Breast epithelium (tissue), 4 donors: ENCODE measurements around the gene CDK10. TPM values are rescaled to one million over a fixed set of nuclear protein-coding genes. Genes with fewer than 3 reads are reported as not detected.
"Not testable (repeated sequence)": the region's sequence is repeated elsewhere in the genome, so short reads cannot be mapped to it uniquely, and the experiment has no call there.

ENCODE experiments used
- DNase-seq, 2 donors: peaks; one replicate each; pipeline ENCODE4 v3.0.0-alpha.2; 2019; ENCODE audit warnings: low spot score in 2 of 2
- H3K27ac ChIP-seq, 2 donors: fragments of 200-600 bp; sonication (generic) in 1 of 2; one replicate each; pipeline ENCODE4 v1.5.1; 2016 to 2019; ENCODE audit warnings: mild to moderate bottlenecking in 1 of 2
- H3K27me3 ChIP-seq, 2 donors: fragments of 200-600 bp; sonication (generic) in 1 of 2; one replicate each; pipeline versions ENCODE4 v1.5.1 to v1.6.0; 2017 to 2019; ENCODE audit warnings: control low read depth in 1 of 2, mild to moderate bottlenecking in 1 of 2
- H3K36me3 ChIP-seq: fragments of 200-600 bp; one replicate; pipeline ENCODE4 v1.5.1; 2019
- H3K4me1 ChIP-seq, 2 donors: fragments of 200-600 bp; sonication (generic); one replicate each; pipeline ENCODE4 v1.5.1; 2016 to 2019; ENCODE audit warnings: control low read depth in 1 of 2
- H3K4me3 ChIP-seq, 3 donors: fragments of 200-600 bp; sonication (generic); 1 replicate in 2 of 3; 2 replicates in 1 of 3; pipeline ENCODE4 v1.5.1; 2016 to 2019; ENCODE audit warnings: mild to moderate bottlenecking in 3 of 3, moderate library complexity in 2 of 3
- H3K9me3 ChIP-seq, 2 donors: fragments of 200-600 bp; sonication (generic) in 1 of 2; one replicate each; pipeline ENCODE4 v1.5.1; 2016 to 2019; ENCODE audit warnings: control low read depth in 1 of 2
- CTCF ChIP-seq, 3 donors: fragments of 450-650 bp; IDR thresholded peaks; one replicate each; pipeline ENCODE4 v1.5.1; 2016 to 2017; ENCODE audit warnings: antibody characterized with exemption in 3 of 3, mild to moderate bottlenecking in 3 of 3, moderate library complexity in 3 of 3
- POLR2A ChIP-seq: fragments of 450-650 bp; IDR thresholded peaks from one replicate; pipeline ENCODE4 v1.6.1; 2016; ENCODE audit warnings: antibody characterized with exemption, mild to moderate bottlenecking, moderate library complexity
- POLR2AphosphoS5 ChIP-seq, 3 donors: sonication (generic); formaldehyde crosslinking; IDR thresholded peaks; one replicate each; pipeline ENCODE4 v1.6.1; 2017; ENCODE audit warnings: antibody characterized with exemption in 3 of 3
- intact Hi-C: fragments of 100-400 bp; cut with DNase I; formaldehyde crosslinking; loops from one replicate; pipeline ENCODE4 v1.15.1; 2023; ENCODE audit warnings: low total_unique reads
- total RNA-seq, 3 donors: library from RNA; depleted of rRNA; stranded (reverse); fragments of >200 nt; gene quantifications; one replicate each; pipeline ENCODE4 v1.1.0, GENCODE V29; 2016

The CDK10 gene
- total RNA-seq, 3 donors from 2014 or later: 31.2 to 84.9 (median 67.2) TPM

DNA sequence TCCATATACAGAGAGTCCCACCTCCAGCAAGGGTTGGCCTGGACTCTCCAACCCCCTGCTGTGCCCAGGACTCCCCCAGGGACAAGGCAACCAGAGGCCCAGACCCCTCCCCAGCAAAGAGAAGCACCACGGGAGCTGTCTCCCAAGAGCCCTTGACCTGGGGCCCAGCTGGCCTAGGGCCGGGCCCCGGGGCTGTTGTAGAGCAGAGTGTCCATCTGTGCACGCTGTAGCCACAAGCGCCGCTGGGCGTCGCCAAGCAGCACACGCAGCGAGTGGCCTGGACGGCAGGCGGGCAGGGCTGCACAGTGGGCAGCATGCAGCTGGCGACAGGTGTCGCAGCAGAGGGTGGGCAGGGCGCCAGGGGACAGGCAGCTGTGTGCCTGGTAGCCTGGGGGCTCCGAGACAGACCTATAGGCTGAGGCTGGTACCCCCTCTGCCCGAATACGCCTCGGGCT lies 10.7 kb downstream of the CDK10 start:
- H3K27me3 ChIP-seq: no peaks in the 10 kb centered on the region
- intact Hi-C loops: no loop called here
- H3K4me1 ChIP-seq: no peaks in the 10 kb centered on the region
- no peak for DNase-seq
- H3K27ac ChIP-seq: no peak overlapping the region
- no peaks in the 10 kb centered on the region for H3K36me3 ChIP-seq
- TF ChIP-seq POLR2A (no peak), POLR2AphosphoS5 (IDR thresholded peaks at IDR 0.05) (no peak), CTCF (IDR thresholded peaks at IDR 0.05) (no peak)
- no peaks in the 10 kb centered on the region for H3K9me3 ChIP-seq
- H3K4me3 ChIP-seq: no peak overlapping the region

DNA sequence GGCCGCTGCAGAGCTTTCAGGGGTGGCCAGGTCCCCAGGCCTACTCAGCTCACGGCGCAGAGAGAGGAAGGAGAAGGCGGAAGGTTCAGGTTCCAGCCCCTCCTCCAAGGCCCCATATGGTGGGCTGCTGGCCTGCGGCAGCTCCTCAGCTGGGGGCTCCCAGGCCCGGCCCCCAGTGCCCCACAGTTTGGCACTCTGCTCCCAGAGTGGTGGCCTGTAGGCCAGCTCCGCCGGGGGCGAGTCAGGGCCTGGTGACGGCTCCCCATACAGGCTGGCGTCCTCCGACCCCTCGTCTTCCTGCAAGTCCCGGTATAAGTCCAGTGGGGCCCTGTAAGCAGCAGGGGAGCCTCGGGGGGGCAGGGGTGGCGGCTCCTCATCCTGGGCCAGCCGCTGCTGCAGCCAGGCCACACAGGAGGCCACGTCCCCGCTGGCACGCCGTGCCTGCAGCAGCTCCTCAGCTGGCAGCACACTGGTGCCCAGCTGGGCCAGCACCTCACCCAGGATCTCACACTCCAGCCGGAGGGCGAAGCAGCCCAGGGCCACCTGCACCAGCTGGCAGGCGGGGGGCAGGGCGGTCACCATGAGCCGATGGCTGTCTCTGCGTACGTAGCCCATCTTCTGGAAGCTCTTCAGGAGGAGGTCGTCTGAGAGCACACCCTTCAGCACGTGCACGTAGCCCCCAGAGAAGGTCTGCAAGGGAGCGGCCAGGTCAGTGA lies 11.3 kb downstream of the CDK10 start:
- intact Hi-C loops: no loop called here
- Histone ChIP-seq H3K27ac (no peak overlapping the region), H3K36me3 (no peaks in the 10 kb centered on the region), H3K9me3 (no peaks in the 10 kb centered on the region), H3K27me3 (no peaks in the 10 kb centered on the region), H3K4me1 (no peaks in the 10 kb centered on the region), H3K4me3 (no peak overlapping the region)
- DNase-seq: no peak
- TF ChIP-seq POLR2A (no peak), POLR2AphosphoS5 (IDR thresholded peaks at IDR 0.05) (no peak), CTCF (IDR thresholded peaks at IDR 0.05) (no peak)

- H3K4me3 ChIP-seq, H3K27me3 ChIP-seq, intact Hi-C loops, DNase-seq, H3K9me3 ChIP-seq, H3K4me1 ChIP-seq, H3K27ac ChIP-seq, H3K36me3 ChIP-seq: not testable (repeated sequence)
Observed at GRCh38 chr16:89698717-89699116, 12.2 kb downstream of the CDK10 start.

GRCh38 chr16:89699629-89700099 lies 13.2 kb downstream of the CDK10 start:
- Histone ChIP-seq H3K27ac (peak overlapping the region; percentile 80 to 96), H3K4me3 (peak overlapping the region in 2 of 3 donors; percentile 71 to 75)
- DNase-seq, H3K27me3 ChIP-seq, H3K9me3 ChIP-seq, intact Hi-C loops, H3K4me1 ChIP-seq, H3K36me3 ChIP-seq: not testable (repeated sequence)

DNA sequence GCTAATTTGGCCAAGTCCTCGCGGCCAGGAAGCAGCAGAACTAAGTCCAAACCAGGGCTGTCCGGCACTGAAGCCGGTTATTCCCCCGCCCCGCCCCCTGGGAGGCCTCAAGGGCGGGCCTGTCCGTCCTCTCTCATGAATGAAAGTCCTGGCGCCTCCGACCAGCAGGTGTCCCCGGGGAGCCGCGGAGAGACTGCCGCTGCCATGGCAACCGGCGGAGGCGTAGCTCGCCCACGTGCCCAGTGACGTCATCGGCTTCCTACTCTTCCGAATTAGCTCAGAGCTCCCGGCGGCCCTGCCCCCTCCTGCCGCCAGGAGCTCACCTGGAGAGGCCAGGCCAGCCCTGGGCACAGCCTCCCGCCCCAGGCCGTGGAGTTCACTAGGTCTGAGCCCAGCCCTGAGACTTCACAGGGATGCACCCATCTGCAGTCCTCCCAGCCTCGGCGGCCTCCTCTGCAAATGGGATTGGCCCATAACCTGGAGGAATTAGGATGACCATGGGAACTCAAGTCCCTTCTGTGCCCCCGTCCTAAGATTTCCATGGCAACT lies 13.7 kb downstream of the CDK10 start:
- intact Hi-C loops: no loop called here
- H3K27me3 ChIP-seq: no peaks in the 10 kb centered on the region
- H3K27ac ChIP-seq: peak overlapping the region; percentile 80 to 96
- no peaks in the 10 kb centered on the region for H3K4me1 ChIP-seq
- no peaks in the 10 kb centered on the region for H3K36me3 ChIP-seq
- no peaks in the 10 kb centered on the region for H3K9me3 ChIP-seq
- TF ChIP-seq CTCF (IDR thresholded peaks at IDR 0.05) (peak; percentile 77 to 98 (median 90)), POLR2A (no peak), POLR2AphosphoS5 (IDR thresholded peaks at IDR 0.05) (peak; percentile 65 to 75 (median 65))
- peak overlapping the region; percentile 61 to 75 (median 71) for H3K4me3 ChIP-seq
- DNase-seq: peak; percentile 100

DNA sequence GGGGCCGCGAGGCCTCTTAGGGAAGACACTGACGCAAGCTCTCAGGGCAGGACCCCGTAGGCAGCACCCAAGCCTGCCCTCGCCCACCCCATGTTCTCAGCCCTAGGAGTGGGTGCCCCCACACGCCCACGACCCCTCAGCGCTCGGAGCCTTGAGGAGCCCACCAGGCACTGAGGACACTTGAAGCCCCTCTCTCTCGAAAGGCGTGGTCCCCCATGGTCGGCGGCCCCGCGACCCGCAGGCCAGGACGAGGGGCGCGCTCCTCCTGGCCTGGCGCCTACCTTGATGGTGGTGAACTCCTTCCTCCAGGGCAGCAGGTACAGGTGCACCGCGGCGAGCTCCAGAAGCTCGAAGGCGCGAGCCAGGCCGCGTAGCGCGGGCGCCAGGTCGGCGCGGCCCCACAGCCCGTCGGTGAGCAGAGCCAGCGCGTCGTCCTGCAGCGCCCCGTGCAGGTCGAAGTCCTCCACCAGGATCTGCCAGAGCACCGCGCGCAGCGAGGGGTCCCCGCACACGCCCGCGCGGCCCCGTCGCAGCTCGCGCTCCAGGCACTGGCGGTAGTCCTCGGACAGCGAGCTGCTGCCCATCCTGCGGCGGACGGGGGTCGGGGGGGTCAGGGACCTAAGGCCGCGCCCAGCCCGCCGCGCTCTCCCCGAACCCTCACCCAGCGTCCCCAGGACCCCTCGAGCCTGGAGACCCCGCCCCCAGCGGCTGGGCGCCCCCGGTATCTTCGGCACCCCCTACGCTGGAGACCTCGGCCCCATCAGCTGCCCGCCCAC lies 14.3 kb downstream of the CDK10 start:
- Histone ChIP-seq H3K4me1 (no peaks in the 10 kb centered on the region), H3K27me3 (no peaks in the 10 kb centered on the region), H3K36me3 (no peaks in the 10 kb centered on the region), H3K27ac (peak overlapping the region; percentile 80 to 96), H3K4me3 (peak overlapping the region; percentile 61 to 75 (median 71)), H3K9me3 (no peaks in the 10 kb centered on the region)
- DNase-seq: peak; percentile 66 to 72
- intact Hi-C loops: no loop called here
- peak in 1 of 3 donors; percentile 4 for TF ChIP-seq POLR2AphosphoS5 (IDR thresholded peaks at IDR 0.05)
- no peak for TF ChIP-seq POLR2A
- no peak for TF ChIP-seq CTCF (IDR thresholded peaks at IDR 0.05)
